Measurements from ENCODE around the gene VPS4A. TPM values are rescaled to one million over a fixed set of nuclear protein-coding genes. Genes with fewer than 3 reads are reported as not detected.
A peak's percentile ranks its signal among the peaks of the same experiment; 100 is the strongest.

VPS4A gene
- total RNA-seq, 1 donor from 2014 or later = 37.7 TPM

DNA sequence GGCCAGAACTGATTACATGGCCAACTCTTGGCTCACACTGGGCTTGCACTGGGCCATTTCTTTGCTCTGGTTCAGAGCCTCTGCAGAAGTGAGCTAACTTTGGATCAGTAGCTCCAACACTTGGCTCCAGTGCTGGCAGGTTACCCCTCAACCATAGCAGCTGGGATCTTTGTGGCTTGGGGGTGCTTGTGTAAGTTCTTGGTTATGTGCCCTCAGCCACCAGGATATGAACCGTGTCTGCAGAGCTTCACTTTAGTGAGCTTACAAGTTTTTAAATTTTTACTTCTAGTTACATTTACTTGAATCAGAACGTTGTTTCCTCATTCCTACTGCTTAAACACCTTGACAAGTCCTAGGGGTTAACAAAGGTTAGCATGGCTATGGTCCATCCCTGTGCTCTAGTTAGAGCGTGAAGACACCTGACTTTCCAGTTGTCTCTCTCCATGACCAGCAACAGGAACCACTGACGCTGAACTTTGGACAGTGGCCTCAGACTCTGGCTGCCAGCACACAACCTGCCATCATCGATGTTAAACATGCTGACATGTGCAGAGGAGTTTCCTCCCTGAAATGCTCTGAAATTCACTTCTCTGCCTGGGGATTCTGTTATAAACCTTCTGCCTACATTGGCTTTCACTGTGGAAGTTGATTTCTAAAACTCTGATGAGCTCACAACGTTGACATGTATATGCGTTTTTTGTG is 15.2 kb downstream of the VPS4A start:
- Mint-ChIP-seq H3K4me3 (peak overlapping the region; percentile 50), H3K36me3 (ENCODE audit: low read depth) (peaks cover 55% of the 10 kb centered on the region), H3K4me1 (peaks cover 31% of the 10 kb centered on the region), H3K27me3 (no peaks in the 10 kb centered on the region), H3K27ac (no peak overlapping the region), H3K9me3 (no peaks in the 10 kb centered on the region)
- DNase-seq = no peak
- intact Hi-C loops (cut with micrococcal nuclease) = no loop called here

DNA sequence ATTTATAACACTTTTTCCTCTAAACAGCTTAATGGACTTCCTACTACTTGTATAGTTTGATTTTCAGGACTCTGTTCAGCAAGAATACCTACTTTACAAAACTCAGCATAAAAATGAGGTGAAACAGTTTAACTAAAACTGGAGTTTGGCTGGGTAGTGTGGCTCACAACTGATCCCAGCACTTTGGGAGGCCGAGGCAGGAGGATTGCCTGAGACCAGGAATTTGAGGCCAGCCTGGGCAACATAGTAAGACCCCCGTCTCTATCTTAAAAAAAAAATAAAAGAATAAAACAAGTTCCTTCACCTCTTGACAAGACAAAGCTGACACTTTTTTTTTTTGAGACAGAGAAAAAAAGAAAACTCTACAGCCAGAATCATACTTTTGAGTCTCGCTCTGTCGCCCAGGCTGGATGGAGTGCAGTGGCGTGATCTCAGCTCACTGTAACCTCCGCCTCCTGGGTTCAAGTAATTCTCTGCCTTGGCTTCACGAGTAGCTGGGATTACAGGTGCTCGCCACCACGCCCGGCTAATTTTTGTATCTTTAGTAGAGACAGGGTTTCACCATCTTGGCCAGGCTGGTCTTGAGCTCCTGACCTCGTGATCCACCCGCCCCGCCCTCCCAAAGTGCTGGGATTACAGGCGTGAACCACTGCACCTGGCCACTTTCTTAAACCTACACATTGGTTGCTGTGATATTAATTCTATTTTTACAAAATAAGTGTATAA is 16.6 kb downstream of the VPS4A start:
- Mint-ChIP-seq H3K27me3 (no peaks in the 10 kb centered on the region), H3K4me3 (peak overlapping the region; percentile 52), H3K4me1 (peaks cover 31% of the 10 kb centered on the region), H3K9me3 (no peaks in the 10 kb centered on the region), H3K27ac (no peak overlapping the region), H3K36me3 (ENCODE audit: low read depth) (peaks cover 54% of the 10 kb centered on the region)
- intact Hi-C loops (cut with micrococcal nuclease) = no loop called here
- DNase-seq = no peak

DNA sequence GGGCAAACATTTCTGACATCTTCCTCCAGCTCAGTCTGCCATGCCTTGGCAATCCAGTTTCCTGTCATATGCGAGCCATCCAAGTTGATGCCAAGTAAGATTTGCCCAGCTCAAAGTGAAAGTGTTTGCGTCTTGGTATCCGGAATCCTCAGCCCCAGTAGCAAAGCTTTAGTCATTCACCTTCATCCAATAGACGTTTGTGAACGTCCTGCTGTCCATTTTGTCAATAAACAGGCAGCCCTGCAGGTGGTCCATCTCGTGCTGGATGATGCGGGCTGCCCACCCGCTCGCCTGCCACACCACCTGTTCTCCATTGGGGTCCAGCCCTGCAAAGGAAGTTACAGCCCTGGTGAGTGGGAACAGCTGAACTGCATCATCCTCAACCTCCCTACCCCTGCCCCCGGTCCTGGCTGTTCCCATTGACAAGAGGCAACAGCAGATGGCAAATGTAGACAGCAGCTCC is 17.7 kb downstream of the VPS4A start:
- intact Hi-C loops (cut with micrococcal nuclease) = no loop called here
- no peaks in the 10 kb centered on the region for H3K9me3 Mint-ChIP-seq
- peaks cover 31% of the 10 kb centered on the region for H3K4me1 Mint-ChIP-seq
- peak overlapping the region; percentile 58 for H3K27ac Mint-ChIP-seq
- peaks cover 55% of the 10 kb centered on the region for H3K36me3 Mint-ChIP-seq (ENCODE audit: low read depth)
- DNase-seq = no peak
- H3K27me3 Mint-ChIP-seq = no peaks in the 10 kb centered on the region
- peak overlapping the region; percentile 90 for H3K4me3 Mint-ChIP-seq

DNA sequence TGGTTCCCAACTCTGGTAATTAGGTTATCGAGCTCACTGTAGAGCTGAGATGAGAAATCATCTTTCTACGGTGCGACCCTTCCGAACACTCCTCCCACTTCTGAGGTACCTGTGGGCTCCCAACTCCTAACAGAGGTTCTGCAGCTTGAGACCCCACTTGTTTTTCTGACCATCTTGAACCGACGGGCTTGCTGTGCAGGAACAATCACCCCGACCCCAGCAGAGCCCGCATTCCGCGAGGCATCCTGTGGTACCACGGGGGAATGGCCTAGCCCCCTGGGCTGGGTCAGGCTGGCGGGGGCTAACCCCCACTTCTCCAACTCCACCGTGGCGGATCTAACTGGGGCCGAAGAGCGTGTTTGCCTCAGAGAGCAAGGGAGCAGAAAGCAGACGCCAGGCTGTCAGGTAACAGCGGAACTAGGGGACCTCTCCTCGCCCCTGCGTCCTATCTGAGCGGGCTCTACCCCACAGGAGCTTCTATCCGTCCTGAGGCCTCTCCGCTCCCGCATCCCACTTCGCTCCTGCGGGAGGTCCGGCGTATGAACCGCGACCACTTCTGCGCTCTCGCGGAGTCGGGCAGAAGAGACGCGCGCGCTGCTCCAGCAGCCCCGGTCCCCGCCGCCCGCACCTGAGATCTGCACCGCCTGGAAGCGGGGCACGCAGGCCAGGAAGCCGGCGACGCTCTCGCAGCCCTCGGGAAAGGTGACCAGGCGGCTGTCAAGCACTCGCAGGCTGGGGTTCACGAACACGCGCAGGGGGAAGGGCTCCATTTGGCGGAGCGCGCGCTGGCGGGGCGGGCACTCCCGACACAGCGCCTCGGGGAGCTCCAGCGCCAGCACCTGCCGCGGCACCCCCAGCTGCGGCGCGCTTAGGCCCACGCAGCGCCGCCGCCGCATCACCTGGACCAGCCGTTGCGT is 18.5 kb downstream of the VPS4A start:
- peaks cover 57% of the 10 kb centered on the region for H3K36me3 Mint-ChIP-seq (ENCODE audit: low read depth)
- intact Hi-C loops (cut with micrococcal nuclease) = loop anchor here (1.0 to 10.0 kb wide), 5 partner anchors 10 to 1665 kb away; partner anchors contain the start of genes ACD, C16orf86, CHTF8 and COG8
- peak overlapping the region; percentile 90 for H3K4me3 Mint-ChIP-seq
- H3K4me1 Mint-ChIP-seq = peaks cover 34% of the 10 kb centered on the region
- peak overlapping the region; percentile 58 for H3K27ac Mint-ChIP-seq
- DNase-seq = no peak
- H3K9me3 Mint-ChIP-seq = no peaks in the 10 kb centered on the region
- no peaks in the 10 kb centered on the region for H3K27me3 Mint-ChIP-seq

DNA sequence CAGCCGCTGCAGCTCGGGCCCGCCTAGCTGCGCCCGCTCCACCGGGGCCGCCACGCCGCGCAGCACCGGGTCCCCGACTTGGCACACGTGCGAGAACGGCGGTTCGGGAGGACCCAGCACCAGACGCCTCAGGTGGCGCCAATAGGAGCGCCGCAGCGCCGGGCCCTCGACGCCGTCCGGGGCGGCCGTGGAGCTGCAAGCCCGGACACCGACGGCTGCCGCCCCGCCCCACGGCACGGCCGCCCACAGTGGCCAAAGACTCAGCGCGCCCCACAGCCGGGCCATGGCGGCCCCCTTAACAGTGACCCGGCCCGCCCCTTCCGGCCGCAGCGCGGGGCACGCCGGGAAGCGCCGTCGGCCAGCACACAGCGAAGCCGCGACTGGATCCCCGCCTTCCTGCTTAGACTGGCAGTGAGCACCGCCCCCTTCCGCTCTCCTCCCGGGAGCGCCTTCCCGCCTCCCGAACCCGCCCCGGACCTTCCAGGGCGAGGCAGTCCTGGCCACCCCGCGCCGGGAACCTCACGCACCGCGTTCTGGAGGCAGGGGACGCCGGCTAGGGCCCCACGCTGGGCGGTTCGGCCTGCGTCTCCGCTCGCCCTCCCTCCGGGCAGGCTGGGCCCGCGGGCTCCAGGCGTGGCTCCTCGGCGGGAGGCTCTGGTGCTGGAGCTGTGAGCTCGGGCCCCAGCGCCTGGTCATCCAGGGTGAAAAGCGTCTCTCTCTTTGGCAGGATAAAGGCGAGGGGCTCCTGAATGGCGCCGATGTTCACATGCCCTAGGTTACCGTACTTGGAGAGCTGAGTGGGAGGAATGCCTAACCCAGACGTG is 19.3 kb downstream of the VPS4A start, which contains the start of gene PDF:
Gene PDF, minus strand, starts transcription at position 303 of the 824 bp plus-strand sequence. Its CDS starts 18 bp downstream, at position 285.
- peak within 1 kb of the TSS; percentile 89 for H3K27ac Mint-ChIP-seq
- H3K36me3 Mint-ChIP-seq (ENCODE audit: low read depth) = peaks cover 64% of the 10 kb centered on the region
- intact Hi-C loops (cut with micrococcal nuclease) = loop anchor here (1.0 to 10.0 kb wide), 5 partner anchors 9 to 1666 kb away; partner anchors contain the start of genes ACD, C16orf86, CHTF8 and COG8
- peak within 1 kb of the TSS; percentile 90 for H3K4me3 Mint-ChIP-seq
- H3K27me3 Mint-ChIP-seq = no peaks in the 10 kb centered on the region
- peaks cover 32% of the 10 kb centered on the region for H3K4me1 Mint-ChIP-seq
- DNase-seq = peak; percentile 97
- no peaks in the 10 kb centered on the region for H3K9me3 Mint-ChIP-seq

DNA sequence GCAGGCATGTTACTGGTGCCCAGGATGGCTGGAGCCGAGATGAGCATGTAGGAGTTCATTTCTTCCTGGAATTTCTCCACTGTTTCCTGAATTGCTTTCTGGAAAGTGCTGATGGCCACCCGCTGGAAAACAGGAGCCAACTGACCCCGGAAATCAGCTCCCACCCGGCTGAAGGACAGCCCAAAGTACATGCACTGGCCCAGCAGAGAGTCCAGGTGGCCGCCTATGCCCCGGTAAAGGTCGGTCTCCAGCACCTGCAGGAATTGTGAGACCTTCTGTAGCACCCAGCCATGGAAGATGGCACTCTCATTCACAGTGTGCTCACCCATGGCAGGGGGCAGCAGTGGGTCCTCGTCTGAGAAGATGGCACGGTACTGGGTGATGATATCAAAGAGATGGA is 23.5 kb downstream of the VPS4A start:
- H3K36me3 Mint-ChIP-seq (ENCODE audit: low read depth) = peaks cover 56% of the 10 kb centered on the region
- peaks cover 26% of the 10 kb centered on the region for H3K4me1 Mint-ChIP-seq
- DNase-seq = no peak
- no peaks in the 10 kb centered on the region for H3K27me3 Mint-ChIP-seq
- intact Hi-C loops (cut with micrococcal nuclease) = loop anchor here (10.0 kb wide), 2 partner anchors 230 to 1670 kb away; partner anchors contain the start of genes ACD, C16orf86, ENKD1 and NFAT5
- H3K27ac Mint-ChIP-seq = no peak overlapping the region
- H3K9me3 Mint-ChIP-seq = no peaks in the 10 kb centered on the region
- no peak overlapping the region for H3K4me3 Mint-ChIP-seq

DNA sequence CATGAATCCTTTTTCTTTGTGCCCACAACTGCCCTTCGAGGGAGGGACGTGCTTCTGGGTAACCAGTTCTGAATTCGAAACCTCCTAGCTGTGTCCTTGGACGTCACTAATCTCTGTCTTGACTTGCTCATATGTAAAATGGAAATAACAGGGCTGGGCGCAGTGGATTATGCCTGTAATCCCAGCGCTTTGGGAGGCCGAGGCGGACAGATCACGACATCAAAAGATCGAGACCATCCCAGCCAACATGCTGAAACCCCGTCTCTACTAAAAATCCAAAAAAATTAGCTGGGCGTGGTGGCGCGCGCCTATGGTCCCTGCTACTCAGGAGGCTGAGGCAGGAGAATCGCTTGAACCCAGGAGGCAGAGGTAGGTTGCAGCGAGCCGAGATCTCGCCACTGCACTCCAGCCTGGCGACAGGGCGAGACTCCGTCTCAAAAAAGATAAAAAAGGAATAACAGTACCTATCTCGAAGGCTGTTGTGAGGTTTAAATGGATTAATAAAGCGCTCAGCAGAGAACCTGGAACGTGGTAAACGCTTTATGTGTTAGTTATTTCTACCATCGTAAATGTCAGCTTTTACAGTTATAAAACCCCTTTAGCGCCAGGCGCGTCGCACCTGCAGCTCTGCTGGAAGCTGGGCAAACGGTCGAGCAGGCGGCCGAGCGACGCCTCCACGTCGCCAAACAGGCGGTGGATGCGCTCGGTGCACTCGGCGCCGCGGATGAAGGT is 27.6 kb downstream of the VPS4A start:
- DNase-seq = no peak
- H3K36me3 Mint-ChIP-seq (ENCODE audit: low read depth) = peaks cover 73% of the 10 kb centered on the region
- intact Hi-C loops (cut with micrococcal nuclease) = loop anchor here (1.0 to 10.0 kb wide), 6 partner anchors 8 to 1674 kb away; partner anchors contain the start of genes ACD, C16orf86, CYB5B and ENKD1

DNA sequence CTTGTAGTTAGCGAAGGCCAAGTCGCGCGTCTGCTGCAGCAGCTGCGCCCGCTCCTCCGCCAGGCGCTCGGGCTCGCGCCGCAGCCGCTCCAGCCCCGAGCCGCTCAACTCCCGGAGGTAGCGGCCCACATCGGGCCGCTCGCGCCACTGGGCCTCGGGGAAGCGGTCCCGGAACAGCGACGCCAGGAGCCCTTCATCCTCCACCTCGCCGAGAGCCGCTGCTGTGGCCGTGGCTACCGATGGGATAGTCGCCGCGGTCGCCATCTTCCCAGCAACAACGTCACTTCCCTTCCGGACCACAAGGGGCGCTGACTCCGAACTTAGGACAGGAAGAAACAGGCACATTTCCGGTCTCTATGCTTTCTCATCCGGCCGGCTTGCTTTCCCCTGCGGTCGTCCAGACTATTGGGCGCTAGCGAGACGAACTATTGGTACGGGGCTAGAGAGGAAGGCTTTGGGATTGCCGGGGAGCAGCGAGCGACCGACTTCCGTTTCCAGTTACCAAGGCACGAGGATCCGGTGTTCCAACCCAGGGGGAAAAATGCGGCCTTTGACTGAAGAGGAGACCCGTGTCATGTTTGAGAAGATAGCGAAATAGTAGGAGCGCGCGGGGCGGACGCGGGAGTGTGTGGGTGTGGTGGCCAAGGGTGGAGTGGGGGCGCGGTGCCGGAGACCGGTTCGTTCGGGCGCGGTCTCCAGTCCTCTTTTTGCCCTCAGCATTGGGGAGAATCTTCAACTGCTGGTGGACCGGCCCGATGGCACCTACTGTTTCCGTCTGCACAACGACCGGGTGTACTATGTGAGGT is 28.3 kb downstream of the VPS4A start, which contains the start of the genes COG8 and NIP7:
Gene COG8, minus strand, starts transcription at position 276 of the 806 bp plus-strand sequence. Its CDS starts 12 bp downstream, at position 264.
Gene NIP7, plus strand, starts transcription at position 484 of the 806 bp plus-strand sequence. Its CDS starts 58 bp downstream, at position 542.
- H3K27me3 Mint-ChIP-seq = no peaks in the 10 kb centered on the region
- H3K27ac Mint-ChIP-seq = peak within 1 kb of the TSS; percentile 99
- H3K4me3 Mint-ChIP-seq = peak within 1 kb of the TSS; percentile 98
- DNase-seq = peak; percentile 98
- peaks cover 40% of the 10 kb centered on the region for H3K4me1 Mint-ChIP-seq
- intact Hi-C loops (cut with micrococcal nuclease) = loop anchor here (1.0 to 10.0 kb wide), 6 partner anchors 9 to 1675 kb away; partner anchors contain the start of genes ACD, C16orf86, CYB5B and ENKD1
- peaks cover 71% of the 10 kb centered on the region for H3K36me3 Mint-ChIP-seq (ENCODE audit: low read depth)
- no peaks in the 10 kb centered on the region for H3K9me3 Mint-ChIP-seq

More for the DNA sequence above, 27.6 kb downstream of the VPS4A start:
- peak overlapping the region; percentile 98 for H3K4me3 Mint-ChIP-seq
- peaks cover 43% of the 10 kb centered on the region for H3K4me1 Mint-ChIP-seq
- peak overlapping the region; percentile 87 for H3K27ac Mint-ChIP-seq
- H3K27me3 Mint-ChIP-seq = no peaks in the 10 kb centered on the region
- no peaks in the 10 kb centered on the region for H3K9me3 Mint-ChIP-seq

DNA sequence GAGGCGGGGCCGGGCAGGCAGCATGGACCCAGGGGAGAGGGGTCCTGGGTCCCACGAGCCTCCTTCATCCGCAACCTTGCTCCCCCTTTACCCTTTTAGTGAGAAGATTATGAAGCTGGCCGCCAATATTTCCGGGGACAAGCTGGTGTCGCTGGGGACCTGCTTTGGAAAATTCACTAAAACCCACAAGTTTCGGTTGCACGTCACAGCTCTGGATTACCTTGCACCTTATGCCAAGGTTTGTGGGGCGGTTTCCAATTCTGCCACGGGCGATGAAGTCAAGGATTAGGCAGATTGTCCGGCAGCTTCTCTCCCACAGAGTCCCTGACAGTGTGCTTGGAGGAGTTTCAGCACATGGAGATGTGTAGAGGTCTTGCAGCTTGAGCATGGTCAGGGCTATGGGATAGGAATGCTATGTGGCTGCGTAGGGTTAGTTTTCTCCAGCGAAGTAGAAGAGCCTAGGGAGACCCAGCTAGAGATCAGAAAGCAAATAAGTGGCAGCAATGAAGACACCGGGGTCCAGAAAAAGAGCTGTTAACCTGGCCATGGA is 29.0 kb downstream of the VPS4A start:
- Mint-ChIP-seq H3K27ac (peak overlapping the region; percentile 99), H3K4me3 (peak overlapping the region; percentile 98), H3K4me1 (peaks cover 40% of the 10 kb centered on the region), H3K27me3 (no peaks in the 10 kb centered on the region), H3K9me3 (no peaks in the 10 kb centered on the region), H3K36me3 (ENCODE audit: low read depth) (peaks cover 68% of the 10 kb centered on the region)
- no peak for DNase-seq
- intact Hi-C loops (cut with micrococcal nuclease) = no loop called here

DNA sequence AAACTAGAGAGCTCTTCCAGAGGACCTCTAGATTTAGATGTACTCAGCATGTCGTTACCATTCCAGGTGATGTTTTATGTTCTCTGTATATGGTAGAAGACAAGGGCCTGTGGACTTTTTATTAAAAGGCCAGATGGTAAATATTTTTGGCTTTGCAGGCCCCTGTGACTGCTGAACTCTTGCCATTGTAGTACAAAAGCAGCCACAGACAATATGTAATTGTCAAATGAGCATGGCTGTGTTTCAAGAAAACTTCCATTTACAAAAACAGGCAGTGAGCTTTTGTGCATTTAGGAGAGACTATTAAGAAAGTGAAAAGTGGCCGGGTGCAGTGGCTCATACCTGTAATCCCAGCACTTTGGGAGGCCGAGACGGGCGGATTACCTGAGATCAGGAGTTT is 33.0 kb downstream of the VPS4A start:
- no peak for DNase-seq
- Mint-ChIP-seq H3K4me3 (no peak overlapping the region), H3K27ac (no peak overlapping the region), H3K27me3 (no peaks in the 10 kb centered on the region), H3K36me3 (ENCODE audit: low read depth) (peaks cover 66% of the 10 kb centered on the region), H3K4me1 (peaks cover 23% of the 10 kb centered on the region), H3K9me3 (no peaks in the 10 kb centered on the region)
- intact Hi-C loops (cut with micrococcal nuclease) = no loop called here

DNA sequence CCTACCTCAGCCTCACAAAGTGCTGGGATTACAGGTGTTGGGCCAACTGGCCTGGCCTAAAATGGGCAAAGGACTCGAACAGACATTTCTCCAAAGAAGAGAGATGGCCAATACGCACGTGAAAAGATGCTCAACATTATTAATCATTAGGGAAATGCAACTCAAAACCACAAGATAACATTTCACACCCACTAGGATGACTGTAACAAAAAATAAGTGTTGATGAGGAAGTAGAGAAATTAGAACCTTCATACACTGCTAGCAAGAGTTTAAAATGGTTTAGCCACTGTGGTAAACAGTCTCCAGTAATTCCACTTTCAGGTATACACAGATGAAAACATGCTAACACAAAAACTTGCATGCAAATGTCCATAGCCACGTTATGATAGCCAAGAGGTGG is 34.8 kb downstream of the VPS4A start:
- Mint-ChIP-seq H3K27me3 (no peaks in the 10 kb centered on the region), H3K4me3 (no peak overlapping the region), H3K9me3 (no peaks in the 10 kb centered on the region), H3K27ac (no peak overlapping the region), H3K36me3 (ENCODE audit: low read depth) (peaks cover 55% of the 10 kb centered on the region), H3K4me1 (peaks cover 12% of the 10 kb centered on the region)
- DNase-seq = no peak
- intact Hi-C loops (cut with micrococcal nuclease) = no loop called here
